DMS 273 treated with DMSO at 0.1 percent for 48 hours (cell line): Measurements from ENCODE around the gene A4GNT.
"Not testable (repeated sequence)": the region's sequence is repeated elsewhere in the genome, so short reads cannot be mapped to it uniquely, and the experiment has no call there.

ENCODE experiments used
- DNase-seq: peaks from one replicate; lab custom pipeline; 2025; lab: John Stamatoyannopoulos, UW

A4GNT gene

GRCh38 chr3:138118612-138119422 is 13.4 kb downstream of the A4GNT start:
- DNase-seq, result peak; percentile 34

- peak; percentile 58 for DNase-seq
Observed at GRCh38 chr3:138114988-138115971, 16.9 kb downstream of the A4GNT start, which contains the start of gene DZIP1L. TSS of gene DZIP1L (minus strand) at chr3:138115608. CDS start at chr3:138103971, 11,637 bp downstream.

DNA sequence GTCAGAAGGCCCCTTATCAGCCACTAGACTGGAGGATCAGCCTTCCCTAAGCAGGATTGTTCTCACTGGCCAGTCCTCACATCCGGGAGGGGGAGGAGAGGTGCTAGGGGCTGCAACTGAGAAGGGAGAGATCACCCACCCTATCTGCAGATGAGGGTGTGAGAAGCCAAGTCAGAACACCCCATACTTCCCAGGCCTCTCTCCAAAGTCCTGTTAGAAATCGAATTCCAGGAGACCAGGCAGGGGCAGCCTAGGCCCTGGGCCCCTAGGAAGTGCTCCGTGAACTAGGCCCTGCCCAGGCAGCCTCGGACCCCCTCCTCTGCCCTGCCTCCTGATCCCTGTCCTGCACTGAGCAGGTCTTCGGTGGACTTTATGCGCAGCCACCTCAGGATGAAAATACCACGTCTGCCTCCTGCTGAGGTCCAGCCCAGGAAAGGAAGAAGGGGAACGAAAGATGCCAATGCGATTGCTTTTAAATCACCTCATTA is 17.7 kb downstream of the A4GNT start:
- DNase-seq, result no peak

DNA sequence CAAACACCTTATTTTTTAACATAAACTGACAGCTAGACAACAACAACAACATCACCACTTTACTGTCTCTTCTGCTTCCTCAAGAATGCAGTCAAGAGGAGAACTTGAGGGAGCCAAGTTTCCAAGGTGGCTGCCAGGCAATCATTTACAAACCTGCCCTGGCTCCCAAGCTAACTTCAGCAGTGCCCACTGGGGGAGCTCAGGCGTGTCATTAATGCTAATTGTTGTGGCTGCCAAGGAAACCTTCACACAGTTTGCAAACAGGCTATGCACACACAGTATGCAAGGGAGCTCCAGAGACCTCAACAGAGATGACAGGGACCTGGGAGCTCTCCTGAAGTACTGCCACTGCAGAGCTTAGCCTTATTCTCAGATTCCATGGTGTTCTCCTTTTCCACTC is 18.9 kb downstream of the A4GNT start:
- peak; percentile 40 for DNase-seq

DNA sequence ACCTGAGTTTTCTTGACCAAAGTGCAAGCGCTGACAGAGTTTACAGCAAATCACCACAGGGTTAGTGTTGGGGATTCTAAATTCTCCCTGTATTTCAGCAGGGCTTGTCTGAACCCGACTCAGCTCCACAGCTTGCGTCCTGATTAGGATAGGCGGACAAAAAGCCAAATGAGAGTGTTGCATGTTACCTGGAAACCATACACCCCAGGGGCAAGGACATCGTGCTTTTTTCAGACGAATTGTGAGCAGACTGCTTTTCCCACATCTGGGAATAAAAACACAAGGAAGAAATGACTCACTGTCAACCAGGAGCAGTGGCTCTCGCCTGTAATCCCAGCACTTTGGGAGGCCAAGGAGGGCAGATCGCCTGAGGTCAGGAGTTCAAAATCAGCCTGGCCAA is 19.8 kb downstream of the A4GNT start:
- no peak for DNase-seq

DNA sequence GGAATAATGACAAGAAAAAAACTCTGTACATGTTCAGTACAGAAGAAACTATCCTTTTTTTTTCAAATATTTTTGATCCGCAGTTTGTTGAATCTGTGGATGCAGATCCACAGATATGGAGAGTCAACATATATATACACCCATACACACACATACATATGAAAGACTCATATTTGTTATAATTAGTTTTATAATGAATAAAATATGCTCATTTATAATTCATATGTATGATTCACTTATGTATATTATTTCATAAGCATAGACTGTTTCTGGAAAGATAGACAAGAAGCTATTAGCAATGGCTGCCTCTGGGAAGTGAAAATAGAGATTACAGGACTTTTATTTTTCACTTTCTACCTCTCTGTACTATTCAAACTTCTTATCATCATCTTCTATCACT is 26.6 kb downstream of the A4GNT start:
- DNase-seq, result no peak

DNA sequence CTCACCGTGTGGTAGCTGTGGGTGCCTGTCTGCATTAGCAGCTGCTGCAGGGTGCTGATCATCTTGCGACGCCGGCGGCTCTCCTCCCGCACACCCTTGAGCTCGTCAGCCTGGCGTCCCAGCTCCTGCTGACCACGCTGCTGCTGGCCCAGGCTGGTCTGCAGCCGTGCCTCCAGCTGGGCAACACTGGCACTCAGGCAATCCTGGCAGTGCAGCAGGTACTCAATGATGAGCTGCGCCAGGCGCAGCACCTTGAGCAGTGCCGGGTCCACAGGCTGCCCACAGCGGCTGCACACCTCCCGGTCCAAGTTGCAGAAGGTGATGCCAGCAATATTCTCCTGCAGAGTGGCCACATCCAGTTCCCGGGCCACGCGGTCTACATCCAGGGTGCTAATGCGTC is 28.7 kb downstream of the A4GNT start:
- DNase-seq, result no peak

- not testable (repeated sequence) for DNase-seq
Observed at GRCh38 chr3:138101351-138101940, 30.7 kb downstream of the A4GNT start.

- DNase-seq, result no peak
Observed at GRCh38 chr3:138099417-138099816, 32.8 kb downstream of the A4GNT start.

- DNase-seq, result no peak
Observed at GRCh38 chr3:138097192-138098172, 34.7 kb downstream of the A4GNT start.

GRCh38 chr3:138093721-138094120 is 38.5 kb downstream of the A4GNT start:
- DNase-seq, result no peak

- no peak for DNase-seq
Observed at GRCh38 chr3:138092023-138092422, 40.2 kb downstream of the A4GNT start.

DNA sequence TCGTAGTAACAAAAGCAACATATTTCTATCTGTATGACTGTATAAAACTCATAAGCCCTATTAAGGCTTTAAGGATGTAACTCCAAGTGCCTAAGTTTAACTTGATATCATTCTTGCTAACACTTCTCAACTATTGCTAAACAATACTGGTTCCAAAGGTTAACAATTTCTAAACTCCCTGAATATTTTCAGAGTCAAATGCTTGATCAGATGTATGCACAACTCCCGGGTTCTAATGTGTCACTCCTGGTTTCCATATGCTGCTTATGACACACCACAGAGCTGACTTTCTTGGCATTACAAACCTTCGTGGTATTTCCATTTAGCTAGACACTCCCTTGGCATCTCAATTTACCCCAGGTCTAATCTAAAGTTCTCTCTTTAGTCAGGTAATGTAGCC is 43.1 kb downstream of the A4GNT start:
- no peak for DNase-seq

DNA sequence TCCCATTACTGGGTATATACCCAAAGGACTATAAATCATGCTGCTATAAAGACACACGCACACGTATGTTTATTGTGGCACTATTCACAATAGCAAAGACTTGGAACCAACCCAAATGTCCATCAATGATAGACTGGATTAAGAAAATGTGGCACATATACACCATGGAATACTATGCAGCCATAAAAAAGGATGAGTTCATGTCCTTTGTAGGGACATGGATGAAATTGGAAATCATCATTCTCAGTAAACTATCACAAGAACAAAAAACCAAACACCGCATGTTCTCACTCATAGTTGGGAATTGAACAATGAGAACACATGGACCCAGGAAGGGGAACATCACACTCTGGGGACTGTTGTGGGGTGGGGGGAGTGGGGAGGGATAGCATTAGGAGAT is 46.4 kb downstream of the A4GNT start:
- DNase-seq, result not testable (repeated sequence)

DNA sequence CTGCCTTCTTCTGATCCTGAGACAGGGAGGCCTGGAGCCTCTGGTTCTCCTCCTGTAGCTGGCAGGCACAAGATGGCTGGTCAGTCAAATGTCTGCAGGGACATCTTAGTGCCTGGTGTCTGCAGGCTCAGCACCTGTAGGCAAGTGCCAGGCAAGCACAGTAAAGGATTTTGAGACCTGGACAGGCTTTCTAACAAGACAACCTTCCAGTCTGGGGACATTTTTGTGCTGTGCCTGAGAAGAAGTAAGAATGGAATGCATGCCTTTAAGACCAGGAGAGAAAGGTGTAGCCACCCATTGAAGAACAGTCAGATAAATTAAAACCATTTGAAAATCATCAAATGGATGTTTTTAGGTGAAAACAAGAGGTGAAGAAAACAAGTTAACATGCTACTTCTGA is 48.0 kb downstream of the A4GNT start:
- DNase-seq, result no peak

GRCh38 chr3:138082992-138083386 is 49.2 kb downstream of the A4GNT start:
- DNase-seq, result no peak

GRCh38 chr3:138082085-138082991 is 49.9 kb downstream of the A4GNT start:
- DNase-seq, result peak; percentile 22

- DNase-seq, result no peak
Observed at GRCh38 chr3:138081371-138082084, 50.7 kb downstream of the A4GNT start.

GRCh38 chr3:138079901-138080300 is 52.3 kb downstream of the A4GNT start:
- DNase-seq, result no peak
